HG02623 (cell line): ENCODE data around the gene SKAP2.
A peak's percentile ranks its signal among the peaks of the same experiment; 100 is the strongest.
"Not testable (repeated sequence)": the region's sequence is repeated elsewhere in the genome, so short reads cannot be mapped to it uniquely, and the experiment has no call there.

Source experiments
- ATAC-seq: cut with Tn5 transposase; IDR thresholded peaks from one replicate; pipeline ENCODE4 v1.9.1; 2021; ENCODE audit warnings: moderate library complexity; ENCODE audit not compliant: unreplicated experiment

Gene SKAP2

DNA sequence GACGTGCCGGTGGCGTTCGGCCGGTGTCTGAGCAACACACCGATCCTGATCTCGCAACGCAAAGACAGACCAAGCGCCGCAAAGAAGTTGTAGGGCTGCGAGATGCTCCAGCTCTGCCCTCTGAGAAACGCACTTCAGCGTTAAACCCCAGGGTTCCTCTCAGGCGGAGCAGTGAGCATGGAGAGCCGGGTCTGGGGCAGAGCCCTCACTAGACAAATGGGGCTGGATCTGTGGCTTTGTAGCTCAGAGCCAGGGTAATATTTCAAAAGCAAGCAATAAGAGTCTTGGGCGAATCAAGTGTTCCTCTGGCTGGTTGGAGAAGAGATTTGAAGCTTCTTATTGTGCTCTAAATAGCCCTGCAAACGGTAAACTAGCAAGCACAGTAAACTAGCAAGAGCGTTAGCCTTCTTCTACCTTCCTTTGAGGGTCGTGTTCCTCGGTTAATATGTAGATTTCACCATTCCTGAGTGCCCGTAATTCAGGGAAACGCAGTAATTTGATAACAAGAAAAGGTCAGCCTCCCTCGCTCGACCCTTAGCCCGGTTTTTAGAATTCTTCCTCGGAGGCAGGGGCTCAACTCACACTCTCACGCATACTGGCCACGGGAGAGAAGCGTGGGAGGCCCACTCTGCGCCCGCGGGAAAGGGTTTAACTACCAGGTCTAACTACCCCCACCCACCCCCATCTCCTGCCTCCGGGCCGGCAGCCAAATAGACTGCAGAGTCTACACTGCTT is 6.7 kb downstream of the SKAP2 start:
- peak; percentile 50 for ATAC-seq

DNA sequence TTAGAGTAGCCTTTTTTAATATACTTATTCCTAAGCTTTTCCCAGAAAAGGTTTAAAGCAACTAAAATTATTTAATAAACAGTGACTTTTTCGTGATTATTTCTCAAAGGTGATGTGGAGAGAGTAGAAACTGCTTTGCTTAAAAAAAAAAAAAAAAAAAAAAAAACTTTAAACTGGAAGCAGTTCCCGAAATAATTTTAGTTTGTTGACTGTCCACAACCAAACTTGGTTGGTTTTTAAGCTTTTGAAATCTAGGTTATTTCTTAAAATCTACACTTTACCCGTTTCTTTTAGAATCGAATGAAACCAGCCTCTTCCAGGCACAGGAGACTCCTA is 7.3 kb downstream of the SKAP2 start:
- no peak for ATAC-seq

DNA sequence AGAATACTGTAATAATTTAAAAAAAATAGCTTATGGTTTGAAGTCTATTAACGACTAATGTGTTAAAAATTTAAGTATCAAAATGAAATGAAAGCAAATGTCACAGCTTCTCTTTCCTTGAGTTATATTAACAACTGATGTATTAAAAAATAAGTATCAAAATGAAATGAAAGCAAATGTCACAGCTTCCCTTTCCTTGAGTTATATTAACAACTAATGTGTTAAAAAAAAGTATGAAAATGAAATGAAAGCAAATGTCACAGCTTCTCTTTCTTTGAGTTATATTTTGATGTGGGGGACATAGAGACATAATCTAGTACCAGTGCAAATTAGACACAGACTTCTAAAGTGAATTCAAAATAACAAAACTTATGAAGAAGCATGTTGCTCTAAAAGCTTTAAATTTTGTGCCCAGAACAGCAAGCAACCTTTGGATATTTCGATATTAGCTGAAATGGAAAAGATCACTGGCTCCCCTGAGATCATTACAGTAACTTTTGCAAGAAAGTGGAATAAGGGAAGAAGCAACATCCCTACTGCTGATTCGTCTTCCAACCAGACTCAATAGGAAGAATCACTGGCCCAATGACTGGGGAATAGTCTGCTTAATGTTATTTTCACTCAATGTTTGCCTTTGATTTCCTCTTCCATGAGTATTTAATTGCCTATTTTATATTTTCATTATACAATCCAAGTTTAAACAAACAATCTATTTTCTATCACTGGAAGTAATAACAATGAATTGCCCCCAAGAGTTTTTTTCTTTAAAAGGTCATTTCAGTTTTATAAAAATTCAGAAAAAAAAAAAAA is 8.0 kb downstream of the SKAP2 start:
- no peak for ATAC-seq

DNA sequence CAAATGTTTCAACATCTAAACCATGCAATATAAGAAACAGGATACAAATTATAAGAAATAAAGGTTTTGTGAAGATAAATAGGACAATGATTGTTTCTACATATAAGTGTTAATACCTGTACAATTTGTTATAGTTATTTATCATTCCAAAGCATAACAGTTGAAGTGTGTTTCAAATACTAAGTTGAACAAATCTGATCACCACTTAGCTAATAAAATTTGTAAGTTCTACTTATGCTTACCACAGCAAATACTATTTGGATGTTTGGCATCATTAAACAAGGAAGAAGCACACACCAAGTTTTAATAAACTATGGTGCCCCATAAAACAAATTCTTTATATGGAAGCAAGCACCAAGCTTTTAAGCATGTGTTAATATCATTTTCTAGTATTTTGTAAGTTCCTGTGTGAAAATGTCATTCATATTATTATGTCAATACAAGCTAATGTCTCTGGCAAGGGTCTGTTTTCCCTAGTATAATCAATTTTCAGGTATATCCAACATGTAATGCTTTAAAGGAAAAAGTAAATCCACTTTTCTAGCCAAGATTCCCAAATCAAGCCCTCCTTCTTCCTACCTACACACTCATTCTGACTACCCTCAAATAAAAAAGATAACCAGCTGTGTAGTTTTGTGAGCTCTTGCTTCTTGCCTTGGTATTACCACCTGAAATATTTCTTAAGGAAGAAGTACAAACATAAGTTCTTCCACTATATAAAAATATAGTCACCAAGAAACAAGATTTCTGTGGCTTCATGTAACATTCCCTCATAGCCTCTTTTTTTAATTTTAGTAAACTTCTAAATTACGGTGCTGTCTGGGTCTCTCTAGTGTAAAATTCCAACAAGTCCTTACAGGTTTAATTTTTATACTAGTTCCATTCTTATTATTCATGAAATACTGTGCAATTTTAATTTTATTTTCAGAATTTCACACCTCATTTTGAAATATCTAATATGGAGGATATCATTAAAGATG is 9.2 kb downstream of the SKAP2 start:
- no peak for ATAC-seq

DNA sequence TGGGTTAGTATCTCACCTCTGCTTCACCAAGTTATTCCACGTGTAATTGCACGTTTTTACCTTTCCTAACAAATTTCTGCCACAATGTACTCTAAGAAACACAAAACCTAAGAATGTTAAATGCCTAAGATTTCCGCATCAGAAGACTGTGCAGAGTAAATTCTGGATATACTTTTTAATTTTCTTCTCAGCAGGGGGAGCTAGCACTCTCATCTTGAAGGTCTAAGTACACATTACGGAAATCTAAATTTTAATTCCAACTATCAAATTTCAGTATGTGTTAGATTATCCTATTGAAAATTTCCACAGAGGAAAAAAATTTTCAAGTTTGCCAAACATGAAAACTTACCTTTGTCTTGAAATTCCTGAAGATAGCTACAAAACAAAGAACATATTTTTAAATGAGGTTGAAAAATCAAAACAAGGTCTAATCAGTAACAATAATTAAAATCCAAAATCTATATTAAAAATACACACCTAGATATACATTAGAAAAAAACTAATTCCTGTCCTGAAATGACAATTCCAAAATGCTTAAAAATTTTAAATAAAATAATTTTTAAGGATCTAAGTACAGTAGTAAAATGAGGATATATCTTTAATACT is 10.5 kb downstream of the SKAP2 start:
- no peak for ATAC-seq

DNA sequence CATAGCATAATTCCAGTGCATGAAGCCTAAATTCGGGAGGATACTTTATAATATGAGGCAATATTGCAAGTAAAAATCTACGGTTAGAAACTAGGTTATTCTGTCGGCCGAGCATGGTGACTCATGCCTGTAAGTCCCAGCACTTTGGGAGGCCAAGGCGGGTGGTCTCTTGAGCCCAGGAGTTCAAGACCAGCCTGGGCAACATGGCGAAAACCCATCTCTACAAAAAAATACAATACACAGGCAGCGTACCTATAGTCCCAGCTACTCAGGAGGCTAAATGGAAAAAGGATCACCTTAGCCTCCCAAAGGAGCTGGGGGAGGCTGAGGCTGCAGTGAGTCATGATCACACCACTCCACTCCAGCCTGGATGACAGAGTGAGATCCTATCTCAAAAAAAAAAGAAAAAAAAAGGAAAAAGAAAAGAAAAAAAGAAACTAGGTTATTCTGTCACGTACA is 14.2 kb downstream of the SKAP2 start:
- no peak for ATAC-seq

DNA sequence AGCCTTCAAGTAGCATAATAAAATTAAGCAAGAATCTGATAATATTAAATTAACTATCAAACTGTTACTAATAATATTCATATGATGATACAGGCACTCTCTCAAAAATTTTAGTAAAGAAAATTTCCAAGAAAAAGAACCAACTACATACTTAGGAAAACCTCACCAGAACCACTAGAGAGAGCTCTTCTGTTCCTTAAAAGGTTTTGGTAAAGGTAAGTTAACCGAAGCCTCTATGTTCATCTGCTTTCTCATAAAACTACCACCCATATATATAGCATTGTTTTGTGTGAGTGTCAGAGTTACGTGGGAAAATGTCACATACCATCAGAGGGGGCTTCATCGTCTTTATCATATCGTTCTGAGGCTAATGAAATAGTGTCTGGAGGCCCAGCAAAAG is 20.7 kb downstream of the SKAP2 start:
- ATAC-seq, result no peak

DNA sequence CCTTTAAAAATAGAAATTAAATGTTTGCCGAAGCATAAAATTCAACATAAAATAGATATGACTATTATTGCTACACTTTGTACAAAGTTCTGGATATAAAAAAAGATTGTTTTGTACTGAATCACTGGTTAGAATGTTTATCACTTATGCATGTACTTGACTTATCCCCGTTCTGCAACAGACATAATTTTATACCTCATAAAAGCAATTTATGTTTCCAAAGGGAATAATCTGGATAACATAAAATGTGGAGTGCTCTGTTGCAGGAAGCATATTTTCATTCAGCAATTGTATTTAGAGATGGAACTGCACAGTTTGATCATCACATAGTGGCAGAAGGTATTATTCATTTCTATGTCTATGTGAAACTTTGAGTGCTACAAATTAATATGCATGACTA is 21.5 kb downstream of the SKAP2 start:
- ATAC-seq, result no peak

DNA sequence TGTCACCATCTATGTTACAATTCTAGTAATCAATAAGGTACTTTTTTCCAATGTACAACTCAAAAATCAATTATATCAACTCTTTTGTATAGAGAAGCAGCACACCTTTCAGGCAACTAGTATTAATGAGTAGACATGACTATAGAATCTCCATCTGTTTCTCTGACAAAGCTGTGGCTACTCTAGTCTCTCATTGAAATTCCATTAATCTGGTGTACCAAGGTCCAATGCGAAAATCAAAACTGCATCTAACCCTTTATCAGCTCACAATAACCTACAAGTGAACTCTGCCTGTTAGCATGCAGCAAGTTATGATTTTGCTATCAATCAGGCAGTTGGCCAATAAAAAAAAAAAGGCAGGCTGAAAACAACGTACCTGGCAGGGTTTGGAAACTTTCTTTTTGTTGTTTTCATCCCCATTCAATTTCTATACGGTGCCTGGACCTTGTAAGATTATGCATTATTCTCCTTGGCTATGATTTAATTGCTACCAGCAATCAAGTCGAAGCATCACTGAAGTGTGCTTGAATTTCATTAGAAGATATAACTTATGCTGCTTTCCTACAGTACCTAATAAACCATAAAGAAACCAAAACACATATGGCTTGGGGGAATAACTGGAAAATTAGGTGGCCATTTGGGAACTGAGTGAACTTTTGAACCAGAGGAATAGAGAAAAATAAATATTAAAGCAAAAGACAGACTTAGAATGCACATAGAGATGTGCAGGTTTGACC is 23.2 kb downstream of the SKAP2 start:
- no peak for ATAC-seq

DNA sequence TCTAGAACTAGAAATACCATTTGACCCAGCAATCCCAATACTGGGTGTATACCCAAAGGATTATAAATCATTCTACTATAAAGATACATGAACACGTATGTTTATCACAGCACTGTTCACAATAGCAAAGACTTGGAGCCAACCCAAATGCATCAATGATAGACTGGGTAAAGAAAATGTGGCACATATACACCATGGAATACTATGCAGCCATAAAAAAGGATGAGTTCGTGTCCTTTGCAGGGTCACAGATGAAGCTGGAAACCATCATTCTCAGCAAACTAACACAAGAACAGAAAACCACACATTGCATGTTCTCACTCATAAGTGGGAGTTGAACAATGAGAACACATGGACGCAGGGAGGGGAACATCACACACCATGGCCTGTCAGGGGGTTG is 27.6 kb downstream of the SKAP2 start:
- ATAC-seq, result not testable (repeated sequence)

DNA sequence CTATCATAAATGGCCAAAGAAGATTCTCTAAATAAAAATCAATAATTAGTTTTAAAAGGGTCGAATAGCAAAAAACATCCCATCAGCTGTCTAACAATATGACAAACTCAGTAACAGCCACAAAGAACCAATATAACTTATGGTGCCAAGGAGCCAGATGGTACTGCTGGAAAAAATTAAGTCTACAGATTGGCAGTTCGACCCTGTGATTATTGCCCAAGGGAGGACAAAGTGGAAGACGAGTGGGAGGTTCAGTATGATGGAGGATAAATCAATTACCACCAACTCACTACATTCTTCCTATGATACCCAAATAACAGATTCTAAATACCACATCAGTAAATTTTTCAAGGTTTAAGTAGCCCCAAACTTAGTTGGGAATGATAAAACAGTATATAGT is 49.0 kb downstream of the SKAP2 start:
- ATAC-seq, result no peak

DNA sequence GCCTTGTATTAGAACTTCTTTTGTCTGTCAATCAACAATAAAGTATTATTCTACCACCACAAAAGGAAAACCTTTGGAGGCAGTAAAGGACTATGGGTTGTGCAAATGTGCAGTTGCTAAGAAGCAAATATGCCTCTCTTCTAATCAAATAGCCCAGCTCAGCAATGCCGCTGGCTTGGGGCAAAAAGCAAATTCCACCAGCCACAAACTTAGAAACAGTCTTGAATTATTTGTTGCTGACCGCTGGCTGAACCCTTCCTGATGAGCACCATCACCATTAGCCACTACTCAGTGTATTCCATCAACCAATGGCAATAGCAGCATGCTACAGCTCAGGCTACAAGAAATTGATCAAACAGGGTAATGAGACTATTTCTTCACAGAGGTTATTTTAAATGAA is 51.0 kb downstream of the SKAP2 start:
- ATAC-seq, result no peak

DNA sequence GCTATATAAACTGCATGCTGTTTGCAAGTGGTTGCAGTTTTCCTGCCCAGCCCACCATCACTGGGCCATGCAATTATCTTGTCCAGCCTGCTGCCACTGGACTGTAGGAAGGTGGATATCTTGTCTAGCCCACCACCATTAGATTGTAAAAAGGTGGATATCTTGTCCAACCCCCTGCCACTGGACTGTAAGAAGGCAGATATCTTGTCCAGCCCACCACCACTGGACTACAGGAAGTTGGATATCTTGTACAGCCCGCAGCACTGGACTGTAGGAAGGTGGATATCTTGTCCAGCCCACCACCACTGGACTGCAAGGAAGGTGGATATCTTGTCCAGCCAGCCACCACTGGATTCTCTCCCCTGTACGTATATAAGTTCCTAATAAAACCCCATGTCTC is 69.8 kb downstream of the SKAP2 start:
- ATAC-seq, result no peak

DNA sequence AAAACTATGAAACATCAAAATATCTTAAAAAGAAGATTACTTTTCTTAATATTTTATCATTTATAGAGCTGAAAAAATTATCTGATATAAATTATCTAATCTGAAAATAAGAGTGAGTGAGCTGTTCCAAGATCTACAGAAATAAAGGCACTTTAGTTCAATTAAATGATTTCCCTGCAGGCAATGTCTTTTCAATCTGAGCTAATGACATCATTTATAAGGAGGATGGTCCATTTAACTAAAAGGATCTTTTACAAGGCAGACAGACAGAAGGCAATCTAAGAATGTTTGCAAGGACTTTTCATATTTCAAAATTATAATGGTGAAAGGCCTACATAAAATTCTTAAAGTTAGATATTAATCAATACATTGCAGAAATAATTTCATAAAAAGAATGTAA is 71.8 kb downstream of the SKAP2 start:
- ATAC-seq, result no peak

DNA sequence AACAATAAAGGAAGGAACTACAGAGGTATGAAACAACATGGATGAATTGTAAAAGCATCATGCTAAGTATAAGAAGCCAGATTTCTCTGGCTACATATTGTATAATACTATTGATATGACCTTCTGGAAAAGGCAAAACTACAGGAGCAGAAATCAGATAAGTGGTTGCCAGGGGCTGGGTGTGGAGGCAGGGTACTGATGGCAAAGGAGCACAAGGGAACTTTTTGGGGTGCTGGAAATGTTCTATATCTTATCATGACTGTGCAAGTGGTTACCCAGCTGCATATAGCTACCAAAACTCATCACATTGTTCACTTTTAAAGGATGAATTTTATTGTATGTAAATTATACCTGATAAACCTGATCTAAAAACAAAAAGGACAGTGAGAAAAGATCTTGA is 72.4 kb downstream of the SKAP2 start:
- no peak for ATAC-seq

DNA sequence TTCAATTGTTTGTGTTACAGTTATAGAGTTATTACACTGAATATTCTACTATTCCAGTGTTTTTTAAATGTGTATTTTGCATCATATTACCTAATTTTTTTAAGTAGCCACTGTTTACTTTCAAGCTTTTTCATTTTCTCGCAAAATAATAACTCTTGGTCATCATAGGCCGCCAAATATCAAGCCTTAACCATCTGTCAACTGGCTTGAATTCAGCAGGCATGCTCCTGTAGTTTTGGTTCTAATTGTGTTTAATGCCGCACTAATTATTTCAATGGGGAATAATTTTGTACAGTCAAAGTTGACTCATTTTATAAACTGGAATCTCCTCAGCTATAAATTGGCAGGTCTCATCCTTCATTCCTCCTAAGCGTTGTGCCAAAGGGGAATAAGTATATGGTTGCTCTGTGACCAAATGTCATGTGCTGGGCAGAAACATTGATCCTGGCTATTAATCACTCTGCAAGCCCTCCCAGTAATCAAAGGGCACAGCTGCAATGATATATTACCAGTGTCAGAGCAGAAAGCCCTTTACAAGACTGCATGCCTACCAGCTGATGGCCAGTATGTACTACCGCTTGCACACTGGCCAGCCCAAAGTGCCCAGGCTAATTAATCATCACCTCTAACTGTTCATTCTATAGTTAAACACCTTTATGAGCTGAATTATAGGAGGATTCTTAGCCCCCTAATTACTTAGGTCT is 74.8 kb downstream of the SKAP2 start:
- ATAC-seq, result no peak

DNA sequence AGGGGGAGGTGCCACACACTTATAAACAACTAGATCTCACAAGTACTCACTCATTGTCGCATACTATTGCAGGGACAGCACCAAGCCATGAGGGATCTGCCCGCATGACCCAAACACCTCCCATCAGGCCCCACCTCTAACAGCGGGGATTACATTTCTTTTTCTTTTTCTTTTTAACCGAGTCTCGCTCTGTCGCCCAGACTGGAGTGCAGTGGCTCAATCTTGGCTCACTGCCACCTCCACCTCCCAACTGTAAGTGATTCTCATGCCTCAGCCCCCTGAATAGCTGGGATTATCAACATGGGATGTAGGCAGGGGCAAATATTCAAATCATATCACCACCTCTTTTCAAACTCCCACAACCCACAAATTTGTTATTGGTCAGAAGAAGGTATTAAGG is 76.7 kb downstream of the SKAP2 start:
- ATAC-seq, result no peak

DNA sequence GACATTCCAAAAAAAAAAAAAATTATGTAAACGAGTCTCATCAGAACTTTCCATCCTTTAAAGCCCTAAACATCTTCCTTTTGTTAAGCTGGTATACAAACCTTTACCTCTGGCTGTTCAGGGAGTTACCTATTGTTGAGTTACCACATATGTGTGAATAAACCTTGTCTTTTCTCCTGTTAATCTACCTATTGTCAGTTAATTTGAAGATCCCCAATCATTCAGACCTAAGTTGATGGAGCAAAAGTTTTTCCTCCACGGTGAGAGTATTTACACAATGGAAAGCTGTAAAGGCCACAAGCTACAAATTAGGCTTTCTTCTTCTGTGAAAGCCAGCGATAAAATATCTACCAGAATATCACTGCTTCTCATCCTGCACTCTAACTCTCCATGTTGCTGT is 80.3 kb downstream of the SKAP2 start:
- ATAC-seq, result no peak

DNA sequence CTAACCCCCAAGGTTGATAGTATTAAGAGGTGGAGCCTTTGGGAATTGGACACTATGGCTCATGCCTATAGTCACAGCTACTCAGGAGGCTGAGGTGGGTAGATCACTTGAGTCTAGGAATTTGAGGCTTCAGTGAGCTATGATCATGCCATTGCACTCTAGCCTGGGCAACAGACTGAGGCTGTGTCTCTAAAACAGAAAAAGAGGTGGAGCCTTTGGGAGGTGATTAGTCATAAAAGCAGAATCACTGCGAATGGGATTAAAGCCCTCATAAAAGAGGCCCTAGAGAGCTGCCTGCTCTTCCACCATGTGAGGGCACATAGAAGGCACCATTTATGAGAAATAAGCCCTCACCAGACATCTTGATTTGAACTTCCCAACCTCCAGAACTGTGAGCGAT is 81.9 kb downstream of the SKAP2 start:
- ATAC-seq, result no peak
